ENCODE results near the gene TIMP2.
"Not testable (repeated sequence)": the region's sequence is repeated elsewhere in the genome, so short reads cannot be mapped to it uniquely, and the experiment has no call there.

Gene TIMP2

DNA sequence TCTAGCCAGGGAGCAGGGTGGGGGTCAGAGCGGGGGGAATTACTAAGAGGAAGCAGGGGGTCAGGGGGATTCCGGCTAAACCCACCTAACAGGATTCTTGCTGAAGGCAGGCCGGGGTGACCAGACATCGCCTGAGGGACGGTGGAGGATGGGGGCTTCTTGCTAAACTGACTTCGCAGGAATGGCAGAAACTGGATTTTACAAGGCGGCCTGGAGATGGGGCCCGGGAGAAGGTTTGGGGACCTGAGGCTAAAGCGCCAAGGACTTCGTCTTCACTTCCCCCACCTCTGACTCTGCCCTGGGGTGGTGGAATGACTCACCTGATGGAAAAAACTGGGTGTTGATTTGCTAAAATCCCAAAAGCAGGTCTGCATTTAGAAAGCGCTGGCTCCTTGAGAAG is 31.1 kb upstream of the TIMP2 start:
- DNase-seq (ENCODE audit: low read depth in 3 of 3): no peak

DNA sequence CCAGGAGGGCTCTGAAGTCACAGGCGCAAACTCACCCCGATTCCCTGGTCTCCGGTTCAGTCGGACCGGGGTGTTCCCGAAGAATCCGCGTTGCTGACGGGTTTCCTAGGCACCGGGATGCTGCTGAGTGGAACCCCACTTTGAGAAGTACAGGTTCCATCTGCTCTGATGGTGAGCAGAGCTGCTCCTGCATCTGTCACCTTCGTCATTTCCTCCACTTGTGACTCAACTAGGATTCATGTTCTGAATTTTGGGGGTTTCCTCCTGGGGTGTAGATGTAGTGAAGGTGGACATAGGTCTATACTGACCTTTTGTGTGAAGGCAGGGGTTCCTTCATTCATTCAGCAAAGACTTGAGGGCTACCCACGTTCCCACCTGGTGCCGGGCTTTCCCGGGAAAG is 29.5 kb upstream of the TIMP2 start:
- DNase-seq (ENCODE audit: low read depth in 3 of 3): no peak

DNA sequence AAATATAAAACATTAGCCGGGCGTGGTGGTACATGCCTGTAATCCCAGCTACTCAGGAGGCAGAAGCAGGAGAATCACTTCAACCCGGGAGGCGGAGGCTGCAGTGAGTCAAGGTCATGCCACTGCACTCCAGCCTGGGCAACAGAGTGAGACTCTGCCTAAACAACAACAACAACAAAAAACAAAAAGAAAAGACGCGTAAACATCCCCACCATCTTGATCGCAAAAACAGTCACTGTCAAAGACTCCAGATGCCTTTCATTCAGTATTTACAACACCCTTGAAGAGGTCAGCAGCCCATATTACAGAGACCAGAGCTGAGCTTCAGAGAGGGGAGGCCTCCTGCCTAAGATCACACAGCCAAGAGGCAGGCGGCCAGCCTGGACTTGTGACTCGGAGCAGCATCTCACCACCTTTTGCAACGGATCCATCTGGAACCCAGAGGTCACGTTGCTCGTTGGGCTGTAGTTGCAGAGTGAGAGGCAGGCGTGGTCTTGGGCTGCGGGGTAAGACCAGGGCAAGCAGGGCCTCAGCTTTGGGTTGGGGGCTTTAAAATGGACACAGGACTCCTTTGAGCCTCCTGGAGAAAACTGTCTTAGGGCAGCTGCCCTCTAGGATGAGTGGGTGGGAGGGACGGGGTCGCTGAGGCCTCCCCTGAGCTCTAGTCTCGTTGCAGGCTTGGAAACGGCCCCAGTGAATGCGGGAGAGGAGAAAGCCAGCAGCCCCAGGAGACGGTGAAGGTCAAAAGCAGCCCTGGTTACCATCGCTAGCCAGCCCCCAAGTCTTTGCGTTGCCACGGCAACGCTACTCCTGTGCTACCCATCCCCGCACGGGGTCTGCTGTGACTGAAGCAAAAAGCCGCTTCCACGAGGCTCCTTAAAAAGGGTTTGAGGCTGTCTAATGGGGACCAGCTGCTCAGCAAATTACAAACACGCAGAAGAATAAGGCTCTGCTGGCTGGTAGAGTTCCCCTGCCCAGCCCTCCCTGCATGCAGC is 28.5 kb upstream of the TIMP2 start:
- DNase-seq (ENCODE audit: low read depth in 3 of 3): no peak

DNA sequence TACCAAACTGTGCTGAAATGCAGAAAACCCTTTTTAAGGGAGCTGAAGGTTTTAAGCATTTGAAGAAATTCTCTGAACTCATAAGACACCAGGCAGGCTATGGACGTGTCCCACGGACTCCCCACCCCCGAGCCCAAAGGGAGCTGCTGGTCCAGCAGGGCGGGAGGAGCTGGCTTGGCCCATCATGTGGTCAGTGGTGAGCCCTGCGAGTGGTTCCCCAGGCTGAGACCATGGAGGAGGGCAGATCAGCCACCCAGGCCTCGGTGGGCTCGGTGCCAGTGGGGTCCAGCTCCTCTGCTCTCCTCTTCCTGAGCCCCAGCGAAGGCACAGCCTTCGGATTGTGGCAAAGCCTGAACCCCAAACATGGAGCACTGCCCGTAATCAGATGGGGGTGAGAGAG is 27.5 kb upstream of the TIMP2 start:
- no peak for DNase-seq (ENCODE audit: low read depth in 3 of 3)

DNA sequence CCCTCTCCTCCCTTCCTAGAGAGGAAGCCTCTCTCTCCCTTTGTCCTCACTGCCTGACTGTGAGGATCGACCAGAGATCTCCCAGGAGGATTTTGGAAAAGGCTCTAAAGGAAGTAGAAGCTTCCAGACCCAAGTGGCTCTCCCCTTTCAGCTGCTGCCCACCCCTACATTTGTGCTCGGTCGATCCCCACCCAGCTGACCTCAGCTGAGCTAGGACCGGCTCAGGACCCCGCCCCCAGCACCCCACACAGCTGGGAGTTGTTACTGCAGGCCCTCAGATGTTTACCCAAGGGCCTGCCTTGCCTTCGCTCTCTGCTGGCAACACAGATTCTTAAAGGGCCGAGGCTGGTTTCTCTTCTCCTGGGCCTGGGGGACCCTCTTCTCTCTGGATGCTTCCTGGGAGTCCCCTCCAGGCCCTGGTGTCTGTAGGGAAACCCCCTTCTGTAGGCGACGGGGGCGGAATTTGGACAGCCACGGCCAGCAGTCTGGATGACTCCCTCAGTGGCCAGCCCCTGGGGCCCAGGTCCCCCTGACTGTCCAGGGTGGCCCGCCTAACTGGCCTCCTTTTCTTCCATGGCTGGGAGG is 26.9 kb upstream of the TIMP2 start:
- no peak for DNase-seq (ENCODE audit: low read depth in 3 of 3)

DNA sequence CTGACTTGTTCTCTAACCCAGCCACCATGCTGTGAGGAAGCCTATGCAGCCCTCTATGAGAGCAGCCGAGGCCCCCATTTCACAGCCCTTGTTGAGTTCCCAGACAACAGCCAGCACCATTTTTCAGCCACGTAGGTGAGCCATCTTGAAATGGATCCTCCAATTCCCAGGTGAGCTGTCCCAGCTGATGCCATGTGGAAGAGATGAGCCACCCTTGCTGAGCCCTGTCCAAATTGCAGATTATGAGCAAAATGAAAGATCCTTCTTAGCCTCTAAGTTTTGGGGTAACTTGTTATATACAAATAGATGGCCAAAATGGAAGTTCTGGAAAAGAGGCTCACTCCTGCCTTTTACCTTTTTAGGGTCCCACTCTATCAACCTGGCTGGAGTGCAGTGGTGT is 25.7 kb upstream of the TIMP2 start:
- no peak for DNase-seq (ENCODE audit: low read depth in 3 of 3)

DNA sequence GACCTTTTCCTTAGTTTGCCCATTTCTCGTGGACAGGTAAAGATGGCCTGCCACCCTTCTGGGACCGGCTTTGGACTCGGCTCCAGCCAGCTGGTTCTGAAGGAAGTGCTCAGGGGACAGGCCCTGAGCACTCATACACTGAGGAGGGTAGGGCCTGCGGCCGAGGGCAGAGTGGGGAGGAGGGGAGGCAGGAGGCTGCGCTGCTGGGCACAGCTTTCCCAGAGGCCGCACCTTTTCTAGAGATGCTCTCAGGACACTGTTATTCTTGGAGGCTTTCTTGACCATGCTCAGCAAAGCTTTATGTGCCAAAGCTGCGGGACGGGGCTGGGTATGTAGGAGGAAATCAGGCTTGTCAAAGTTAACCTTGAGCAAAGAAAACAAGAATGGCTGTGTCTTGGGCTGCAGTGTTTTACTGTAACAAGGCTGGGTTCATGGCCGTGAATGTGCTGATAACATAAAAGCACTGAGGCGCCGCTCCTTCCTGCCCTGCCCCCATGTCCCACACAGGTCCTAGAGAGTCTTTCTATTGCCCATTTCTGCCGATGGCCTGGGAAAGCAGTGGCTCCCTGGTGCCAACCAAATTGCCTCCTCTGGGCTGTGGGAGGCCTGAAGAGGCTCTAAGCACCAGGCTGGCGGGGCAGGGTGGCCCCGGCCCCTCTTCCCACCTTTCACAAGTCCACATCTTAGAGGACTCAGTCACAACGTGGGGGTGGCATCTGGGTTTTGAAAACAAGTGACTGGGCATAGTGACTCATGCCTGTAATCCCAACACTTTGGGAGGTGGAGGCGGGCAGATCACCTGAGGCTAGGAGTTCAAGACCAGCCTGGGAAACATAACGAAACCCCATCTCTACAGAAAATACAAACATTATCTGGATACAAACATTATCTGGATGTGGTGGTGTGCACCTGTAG is 22.3 kb upstream of the TIMP2 start:
- no peak for DNase-seq (ENCODE audit: low read depth in 3 of 3)

DNA sequence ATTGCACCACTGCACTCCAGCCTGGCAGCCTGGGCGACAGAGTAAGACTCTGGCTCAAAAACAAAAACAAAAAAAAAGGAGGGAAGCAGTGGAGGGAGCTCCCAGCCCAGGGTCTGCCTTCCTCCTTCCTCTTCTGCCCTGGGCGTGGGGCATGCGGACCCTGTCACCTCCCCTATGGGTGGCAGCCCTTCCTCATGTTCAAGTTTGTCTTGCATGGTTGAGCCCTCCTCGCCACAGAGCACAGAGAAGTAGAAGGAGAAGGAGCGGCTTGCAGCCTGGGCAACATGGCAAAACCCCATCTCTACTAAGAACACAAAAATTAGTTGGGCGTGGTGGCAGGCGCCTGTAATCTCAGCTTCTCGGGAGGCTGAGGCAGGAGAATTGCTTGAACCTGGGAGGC is 21.4 kb upstream of the TIMP2 start:
- no peak for DNase-seq (ENCODE audit: low read depth in 3 of 3)

DNA sequence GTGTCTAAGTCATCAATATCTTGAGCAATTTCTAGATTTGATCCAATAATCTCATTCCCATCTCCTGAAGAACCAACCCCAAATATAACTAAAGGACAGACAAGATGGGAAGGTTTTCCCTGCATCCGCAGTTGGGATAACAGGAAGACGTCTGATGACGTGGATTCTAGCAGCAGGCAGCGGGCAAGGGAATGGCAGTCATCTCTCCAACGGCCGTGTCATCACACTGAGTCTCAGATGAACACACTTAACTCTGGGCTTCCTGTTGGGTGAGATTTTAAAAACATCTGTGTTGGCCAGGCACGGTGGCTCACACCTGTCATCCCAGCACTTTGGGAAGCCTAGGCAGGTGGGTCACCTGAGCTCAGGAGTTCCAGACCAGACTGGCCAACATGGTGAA is 20.9 kb upstream of the TIMP2 start:
- no peak for DNase-seq (ENCODE audit: low read depth in 3 of 3)

DNA sequence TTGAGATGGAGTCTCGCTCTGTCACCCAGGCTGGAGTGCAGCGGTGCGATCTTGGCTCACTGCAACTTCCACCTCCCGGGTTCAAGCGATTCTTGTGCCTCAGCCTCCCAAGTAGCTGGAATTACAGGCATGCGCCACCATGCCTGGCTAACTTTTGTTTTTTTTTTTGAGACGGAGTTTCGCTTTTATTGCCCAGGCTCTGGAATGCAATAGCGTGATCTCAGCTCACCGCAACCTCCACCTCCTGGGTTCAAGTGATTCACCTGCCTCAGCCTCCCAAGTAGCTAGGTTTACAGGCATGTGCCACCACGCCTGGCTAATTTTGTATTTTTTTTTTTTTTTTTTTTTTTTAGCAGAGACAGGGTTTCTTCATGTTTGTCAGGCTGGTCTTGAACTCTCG is 20.3 kb upstream of the TIMP2 start:
- not testable (repeated sequence) for DNase-seq (ENCODE audit: low read depth in 3 of 3)

DNA sequence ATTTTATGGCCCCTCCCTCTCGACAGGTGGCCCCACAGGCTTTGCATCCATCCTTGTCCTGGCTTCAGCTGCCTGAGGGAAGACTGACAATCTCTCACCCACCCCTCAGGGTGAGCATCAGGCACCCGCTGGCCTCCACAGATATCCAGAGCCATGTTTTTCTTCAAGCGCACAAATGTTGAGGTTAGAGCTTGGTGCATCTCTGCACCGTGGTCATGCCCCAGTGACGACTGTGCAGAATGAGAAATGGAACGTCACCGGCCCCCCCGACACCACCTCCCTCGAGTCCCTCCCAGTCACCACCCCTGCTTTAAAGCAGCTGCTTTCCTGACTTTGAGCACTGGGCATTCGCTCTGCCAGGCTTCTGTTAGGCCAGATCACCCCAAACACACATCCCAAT is 19.8 kb upstream of the TIMP2 start:
- DNase-seq (ENCODE audit: low read depth in 3 of 3): no peak

DNA sequence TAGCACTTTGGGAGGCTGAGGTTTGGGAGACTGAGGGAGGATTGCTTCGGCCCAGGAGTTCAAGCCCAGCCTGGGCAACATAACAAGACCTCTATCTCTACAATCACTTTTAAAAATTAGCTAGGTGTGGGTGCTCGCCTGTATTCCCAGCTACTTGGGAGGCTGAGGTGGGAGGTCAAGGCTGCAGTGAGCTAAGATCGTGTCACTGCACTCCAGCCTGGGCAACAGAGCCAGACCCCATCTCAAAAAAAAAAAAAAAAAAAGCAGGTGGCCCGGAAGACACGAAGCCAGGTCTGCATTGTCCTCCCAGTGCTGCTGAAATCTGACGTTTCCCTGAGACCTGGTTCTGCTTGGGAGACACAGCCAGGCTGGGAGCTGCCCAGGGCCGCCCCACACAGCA is 18.8 kb upstream of the TIMP2 start:
- no peak for DNase-seq (ENCODE audit: low read depth in 3 of 3)

DNA sequence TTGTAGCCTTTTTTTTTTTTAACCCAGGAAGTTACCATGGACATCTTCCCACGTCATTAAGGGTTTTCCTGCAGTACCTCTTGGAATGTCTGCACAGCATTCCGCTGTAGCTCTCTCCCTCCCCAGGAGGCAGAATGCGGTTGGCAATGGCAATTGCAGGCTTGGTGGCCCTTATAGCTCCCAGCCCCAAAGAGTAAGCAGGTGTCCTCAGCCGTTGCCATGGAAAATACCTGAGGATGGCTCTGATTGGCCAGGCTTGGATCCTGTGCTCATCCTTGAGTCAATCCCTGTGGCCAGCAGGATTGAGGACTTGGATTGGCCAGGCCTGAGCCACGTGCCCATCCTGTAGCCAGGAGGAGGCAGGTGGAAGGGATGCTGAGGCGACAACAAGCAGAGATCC is 15.5 kb upstream of the TIMP2 start:
- no peak for DNase-seq (ENCODE audit: low read depth in 3 of 3)

DNA sequence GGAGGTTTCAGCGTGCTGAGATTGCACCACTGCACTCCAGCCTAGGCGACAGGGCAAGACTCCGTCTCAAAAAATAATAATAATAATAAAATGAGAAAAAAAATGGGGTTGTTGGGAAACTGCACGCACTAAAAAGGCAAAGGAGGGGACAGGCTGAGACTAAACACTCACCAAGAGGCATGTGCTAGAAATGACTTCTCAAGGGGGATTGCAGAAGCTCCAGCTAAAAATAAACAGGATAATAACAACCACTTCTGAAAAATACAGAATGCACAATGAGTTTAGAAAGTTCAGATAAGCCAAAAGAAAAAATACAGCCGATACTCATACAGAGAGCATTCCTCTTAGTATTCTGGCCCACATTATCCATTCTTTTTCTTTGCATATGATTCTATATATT is 15.1 kb upstream of the TIMP2 start:
- no peak for DNase-seq (ENCODE audit: low read depth in 3 of 3)

DNA sequence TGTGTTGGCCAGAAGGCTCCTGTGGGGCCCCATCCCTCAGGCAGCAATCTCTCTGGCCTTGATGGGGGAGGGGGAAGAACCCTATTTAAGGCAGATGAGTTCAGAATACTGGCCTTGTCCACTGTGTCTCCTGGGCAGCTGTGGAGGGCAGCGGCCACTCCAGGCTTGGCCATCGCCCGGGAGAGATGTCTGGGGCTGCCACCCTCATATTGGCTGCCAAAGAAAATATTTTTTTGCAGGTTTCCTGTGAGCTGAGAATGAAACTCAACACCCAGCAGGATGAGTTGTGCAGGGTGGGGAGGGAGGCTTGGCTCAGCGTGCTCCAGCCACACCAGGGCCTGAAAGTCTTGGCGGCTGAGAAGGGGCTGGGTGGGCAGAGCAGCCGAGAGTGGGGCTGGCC is 14.4 kb upstream of the TIMP2 start:
- no peak for DNase-seq (ENCODE audit: low read depth in 3 of 3)

DNA sequence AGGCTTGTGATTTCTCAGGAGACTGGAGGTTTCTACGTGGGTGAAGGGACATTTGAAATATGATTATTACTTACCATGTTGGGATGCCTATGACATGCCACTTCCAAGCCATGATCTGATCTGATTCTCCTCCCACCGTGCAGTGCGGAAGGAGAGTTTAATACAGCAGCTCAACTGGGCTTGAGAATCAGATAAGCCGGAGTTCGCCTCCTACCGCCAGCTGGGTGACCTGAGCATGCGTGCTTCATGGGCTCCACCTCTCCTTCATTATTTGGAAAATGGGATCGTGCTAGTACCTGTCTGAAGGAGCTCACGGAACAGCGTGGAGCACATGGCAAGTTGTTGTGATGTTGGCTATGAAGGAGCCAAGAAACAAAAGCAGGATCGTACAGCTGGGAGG is 12.4 kb upstream of the TIMP2 start:
- no peak for DNase-seq (ENCODE audit: low read depth in 3 of 3)

DNA sequence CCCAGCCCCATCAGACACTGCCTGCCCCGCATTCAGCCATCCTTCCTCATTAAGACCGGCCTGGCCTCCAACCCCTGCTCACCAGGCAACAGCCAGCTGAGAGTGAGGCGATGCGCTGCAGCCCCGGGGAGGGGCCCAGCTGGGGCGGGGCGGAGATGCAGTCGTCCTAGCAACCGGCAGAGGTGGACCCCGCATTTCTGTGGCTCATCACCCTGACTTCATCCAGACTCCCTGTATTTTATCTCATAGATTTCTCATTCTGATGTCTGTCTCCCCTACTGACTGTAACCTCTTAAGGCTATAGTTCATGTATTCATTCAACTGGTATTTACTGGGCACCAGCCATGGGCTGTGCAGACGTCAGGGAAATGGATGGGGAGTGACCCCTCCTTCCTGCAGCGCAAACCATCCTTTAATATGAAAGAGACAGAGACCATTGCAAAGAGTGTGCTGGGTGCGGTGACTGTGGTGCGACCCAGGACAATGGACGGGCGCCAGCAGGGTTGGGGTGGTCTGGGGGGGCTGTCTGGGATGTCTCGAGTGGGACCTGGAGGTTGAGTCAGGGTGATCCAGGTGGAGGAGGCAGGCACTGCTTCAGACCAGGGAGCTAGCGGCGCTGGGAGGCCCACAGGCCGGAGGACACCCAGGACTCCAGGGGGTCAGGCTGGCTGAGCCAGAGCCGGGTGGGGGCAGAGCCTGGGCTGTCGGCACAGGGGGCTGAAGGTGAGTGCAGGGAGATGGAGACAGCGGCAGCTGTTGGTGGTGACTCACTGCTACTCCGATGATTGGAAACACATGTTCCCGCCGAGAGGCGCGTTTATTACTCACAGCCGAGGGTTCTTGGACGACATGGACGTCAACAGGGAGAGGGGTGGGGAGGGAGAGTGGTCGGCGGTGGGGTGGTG is 10.5 kb upstream of the TIMP2 start:
- no peak for DNase-seq (ENCODE audit: low read depth in 3 of 3)

DNA sequence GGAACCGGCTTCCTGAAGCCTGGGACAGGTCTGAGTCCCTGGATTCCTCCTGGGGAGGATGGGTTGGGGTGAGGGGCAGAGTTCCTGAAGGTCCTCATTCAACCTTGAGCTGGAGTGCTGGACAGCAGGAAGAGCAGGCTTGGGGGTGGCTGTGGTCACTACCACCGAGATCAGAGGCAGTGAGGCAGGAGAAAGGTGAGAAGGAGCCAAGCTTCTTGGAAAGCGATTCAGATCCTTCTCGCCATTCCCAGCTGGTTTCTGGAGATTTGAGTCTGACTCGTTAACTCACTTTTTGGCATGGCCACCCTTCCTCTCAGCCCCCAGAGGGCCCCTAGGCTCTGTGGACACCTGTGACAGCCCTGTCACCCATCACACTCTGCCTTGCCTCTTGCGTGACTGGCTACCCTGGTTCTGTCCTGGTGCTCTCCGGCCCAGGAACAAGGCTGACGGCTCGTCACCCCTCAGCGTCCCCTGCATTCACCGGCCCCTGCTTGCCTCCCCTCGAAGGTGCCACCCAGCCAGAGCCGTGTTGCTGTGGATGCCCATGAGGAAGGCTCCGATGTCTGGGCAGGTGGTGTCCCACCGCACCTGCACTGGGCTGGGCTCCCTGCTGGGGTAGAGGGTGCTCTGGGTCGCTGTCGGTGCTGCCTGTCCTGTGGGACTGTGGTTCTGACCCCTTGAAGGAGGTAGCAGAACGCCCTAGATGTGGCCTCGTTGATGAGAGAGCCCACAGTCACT is 9.7 kb upstream of the TIMP2 start:
- no peak for DNase-seq (ENCODE audit: low read depth in 3 of 3)

DNA sequence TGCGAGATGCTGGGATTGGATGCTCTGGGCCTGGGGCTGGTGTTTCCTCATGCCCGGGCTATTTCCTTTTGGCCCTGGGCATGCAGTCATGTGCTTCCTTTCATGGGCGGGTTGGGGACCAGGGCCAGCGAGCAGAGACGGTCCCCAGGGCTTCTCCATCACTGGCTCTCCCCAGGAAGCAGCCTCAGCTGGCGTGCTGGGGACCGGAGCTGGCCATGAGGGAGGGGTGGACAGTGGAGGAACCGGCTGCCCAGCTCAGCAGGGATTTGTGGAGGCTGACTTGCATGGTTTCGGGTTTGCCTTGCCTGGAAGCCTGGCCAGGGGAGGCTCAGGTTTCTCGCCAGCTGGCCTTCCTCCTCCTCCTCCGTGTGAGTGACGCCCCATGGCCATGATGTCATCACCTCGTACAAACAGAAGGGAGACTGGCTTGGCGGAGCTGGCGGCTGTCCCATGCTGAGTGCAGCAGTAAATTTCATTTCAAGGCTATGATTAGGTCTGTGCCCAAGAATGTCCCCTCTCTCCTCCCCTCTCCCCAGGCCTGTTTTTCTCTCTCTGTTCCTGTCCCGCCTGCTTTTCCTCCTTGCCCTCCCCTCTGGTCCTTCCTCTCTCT is 8.9 kb upstream of the TIMP2 start:
- no peak for DNase-seq (ENCODE audit: low read depth in 3 of 3)

Measured in stimulated activated CD4-positive, alpha-beta T cell treated with anti-CD3 and anti-CD28 coated beads, TNF-alpha, amount 100 ng/mL, for 48 hours (primary cell).